Adrenal gland (tissue), 5 donors: ENCODE measurements around the gene OR6X1.

Experiments
- CTCF ChIP-seq, 6 experiments: fragments of 450-650 bp in 4 of 6; fragments of 200-600 bp in 2 of 6; sonication (generic) in 1 of 6; IDR thresholded peaks; 1 replicate in 5 of 6; 2 replicates in 1 of 6; pipeline versions ENCODE4 v1.5.1 to v1.8.0; 2016 to 2021; ENCODE audit warnings: antibody characterized with exemption in 6 of 6, mild to moderate bottlenecking in 2 of 6, moderate library complexity in 1 of 6
- POLR2A ChIP-seq, 2 donors: fragments of 450-650 bp; IDR thresholded peaks; one replicate each; pipeline ENCODE4 v1.6.1; 2017; ENCODE audit warnings: antibody characterized with exemption in 2 of 2, mild to moderate bottlenecking in 2 of 2, moderate library complexity in 1 of 2
- donor health status: DM: no; HTN: no; CAD: no.

- TF ChIP-seq CTCF (IDR thresholded peaks at IDR 0.05) (no peak), POLR2A (IDR thresholded peaks at IDR 0.05) (no peak)
Measured at GRCh38 chr11:123740787-123741158, 13.5 kb downstream of the OR6X1 start.
